ENCODE data around the gene PRKAR2B.

DNA sequence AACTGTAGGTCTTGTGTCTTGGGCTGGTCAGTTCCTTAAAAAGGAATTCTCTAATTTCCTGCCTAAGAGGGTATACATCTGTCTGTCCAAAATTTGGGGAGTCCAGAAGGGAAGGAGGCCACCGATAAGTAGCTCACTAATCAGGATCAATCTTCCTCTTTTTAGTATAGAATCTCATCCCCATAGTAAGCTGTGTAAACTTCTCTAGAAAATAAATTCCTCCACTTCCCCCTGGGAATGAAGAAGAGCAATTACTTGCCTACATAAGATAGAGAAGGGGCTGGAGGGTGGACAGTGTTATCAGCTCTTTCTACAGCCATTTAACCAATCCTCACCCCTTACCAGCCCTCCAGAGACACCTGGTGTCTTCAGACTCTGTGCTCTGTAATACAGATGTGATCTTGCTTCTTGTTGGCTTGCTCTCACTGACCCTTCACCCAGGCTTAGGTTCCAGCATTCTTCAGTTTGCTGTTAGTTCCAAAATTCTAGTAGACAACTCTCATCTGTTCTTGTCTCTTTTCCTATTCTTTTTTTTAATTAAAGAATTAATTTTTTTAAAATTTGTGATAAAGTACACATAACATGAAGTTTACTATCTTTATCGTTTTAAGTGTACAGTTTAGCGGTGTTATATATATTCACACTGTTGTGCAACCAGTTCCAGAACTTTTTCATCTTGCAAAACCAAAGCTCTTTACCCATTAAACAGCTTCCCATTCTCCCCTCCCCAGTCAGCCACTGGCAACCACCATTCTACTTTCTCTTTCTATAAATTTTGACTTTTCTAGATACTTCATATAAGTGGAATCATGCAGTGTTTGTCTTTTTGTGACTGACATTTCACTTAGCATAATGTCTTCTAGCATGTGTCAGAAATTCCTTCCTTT, 6.5 kb upstream of the PRKAR2B start:
- TF ChIP-seq, protein P1, sequence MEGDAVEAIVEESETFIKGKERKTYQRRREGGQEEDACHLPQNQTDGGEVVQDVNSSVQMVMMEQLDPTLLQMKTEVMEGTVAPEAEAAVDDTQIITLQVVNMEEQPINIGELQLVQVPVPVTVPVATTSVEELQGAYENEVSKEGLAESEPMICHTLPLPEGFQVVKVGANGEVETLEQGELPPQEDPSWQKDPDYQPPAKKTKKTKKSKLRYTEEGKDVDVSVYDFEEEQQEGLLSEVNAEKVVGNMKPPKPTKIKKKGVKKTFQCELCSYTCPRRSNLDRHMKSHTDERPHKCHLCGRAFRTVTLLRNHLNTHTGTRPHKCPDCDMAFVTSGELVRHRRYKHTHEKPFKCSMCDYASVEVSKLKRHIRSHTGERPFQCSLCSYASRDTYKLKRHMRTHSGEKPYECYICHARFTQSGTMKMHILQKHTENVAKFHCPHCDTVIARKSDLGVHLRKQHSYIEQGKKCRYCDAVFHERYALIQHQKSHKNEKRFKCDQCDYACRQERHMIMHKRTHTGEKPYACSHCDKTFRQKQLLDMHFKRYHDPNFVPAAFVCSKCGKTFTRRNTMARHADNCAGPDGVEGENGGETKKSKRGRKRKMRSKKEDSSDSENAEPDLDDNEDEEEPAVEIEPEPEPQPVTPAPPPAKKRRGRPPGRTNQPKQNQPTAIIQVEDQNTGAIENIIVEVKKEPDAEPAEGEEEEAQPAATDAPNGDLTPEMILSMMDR (IDR thresholded peaks at IDR 0.05 in 8 of 11, conservative IDR thresholded peaks at IDR 0.05 in 3 of 11): no peak
- no peak for TF ChIP-seq POLR2A (IDR thresholded peaks at IDR 0.05)

Measured in spleen (tissue), 7 donors.